ENCODE results near the gene SHROOM3.

SHROOM3 gene

DNA sequence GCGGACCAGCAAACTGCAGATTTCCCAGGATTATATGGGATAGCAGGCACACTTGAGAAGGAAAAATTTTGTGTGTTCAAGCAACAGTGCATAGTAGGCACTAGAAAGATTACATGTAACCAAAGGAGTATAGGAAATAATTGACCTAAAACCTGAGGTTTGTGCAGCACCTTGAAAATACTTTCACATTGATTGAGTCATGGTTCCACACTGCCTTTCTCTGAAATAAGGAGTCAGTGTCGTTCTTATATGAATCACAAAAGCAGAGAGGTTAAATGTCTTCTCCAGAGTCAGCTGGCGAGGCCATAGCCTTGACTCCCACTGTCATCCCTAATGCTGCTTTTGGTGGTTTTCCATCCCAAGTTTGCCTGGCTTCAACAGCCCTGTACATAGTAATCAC lies 324.0 kb downstream of the SHROOM3 start:
- DNase-seq (ENCODE audit: extremely low read depth in 1 of 2, low read depth in 1 of 2): no peak

DNA sequence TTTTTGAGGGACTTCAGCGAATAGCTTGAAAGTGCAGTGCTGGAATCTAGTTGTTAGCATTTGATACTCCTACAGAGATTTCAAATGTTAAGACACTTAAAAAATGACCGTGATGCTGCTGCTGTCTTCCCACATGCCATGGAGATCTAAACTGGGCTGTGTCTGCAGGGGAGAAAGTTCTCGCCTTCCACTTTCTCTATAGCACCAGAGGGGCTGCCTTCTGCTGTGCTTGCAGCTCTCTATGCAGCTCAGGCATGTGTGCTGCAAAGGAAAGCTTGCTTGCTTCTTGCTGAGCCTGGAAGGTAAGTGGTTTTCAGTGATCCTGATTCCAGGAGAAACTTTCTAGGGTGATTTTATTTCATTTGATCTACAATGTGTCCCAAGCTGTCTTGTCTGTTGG lies 325.2 kb downstream of the SHROOM3 start:
- DNase-seq (ENCODE audit: extremely low read depth in 1 of 2, low read depth in 1 of 2): no peak

DNA sequence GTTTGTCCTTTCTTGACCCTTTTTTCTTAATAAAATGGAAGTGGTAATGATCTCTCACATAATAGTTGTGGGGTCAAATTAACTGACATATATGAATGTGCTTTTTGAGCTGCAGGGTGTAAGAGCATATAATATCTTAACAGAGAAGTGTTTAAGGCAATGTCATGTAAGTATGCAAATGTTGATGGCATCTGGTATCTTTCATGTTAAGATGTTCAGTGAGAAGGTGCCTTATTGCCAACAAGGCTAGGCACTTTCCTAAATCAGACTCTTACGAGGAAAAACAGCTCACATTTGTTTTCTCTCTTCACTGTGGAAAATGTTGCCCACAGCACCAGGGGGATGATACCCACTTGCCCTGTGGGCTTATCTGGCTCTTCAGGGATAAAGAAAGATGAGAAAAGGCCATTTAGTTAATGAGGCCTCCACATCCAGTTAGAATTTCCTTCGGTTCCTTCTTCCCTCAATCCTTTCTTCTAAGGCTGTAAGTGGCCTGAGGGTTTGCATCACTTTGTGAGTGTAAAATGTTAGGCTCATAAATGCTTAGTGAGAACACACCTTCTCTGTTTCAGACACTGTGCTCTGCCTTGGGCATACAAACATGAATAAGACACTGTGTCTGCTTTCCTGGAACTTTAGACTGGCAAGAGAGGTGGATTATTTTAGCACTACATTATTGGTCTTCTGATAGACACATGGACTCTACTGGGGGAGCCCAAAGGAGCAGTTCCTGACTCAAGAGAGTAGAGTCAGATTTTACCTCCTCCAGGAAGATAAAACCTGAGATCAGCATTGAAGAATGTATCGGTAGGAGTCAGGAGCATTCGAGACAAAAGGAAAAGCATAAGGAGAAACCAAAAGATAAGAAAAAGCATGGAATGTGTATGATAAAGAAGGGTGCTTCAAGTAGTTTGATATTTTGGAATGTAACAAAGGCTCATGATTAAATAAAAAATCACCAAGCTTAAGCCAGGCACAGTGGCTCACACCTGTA lies 327.4 kb downstream of the SHROOM3 start:
- no peak for DNase-seq (ENCODE audit: extremely low read depth in 1 of 2, low read depth in 1 of 2)

- no peak for DNase-seq (ENCODE audit: extremely low read depth in 1 of 2, low read depth in 1 of 2)
Measured at GRCh38 chr4:76764251-76764650, 329.2 kb downstream of the SHROOM3 start.

DNA sequence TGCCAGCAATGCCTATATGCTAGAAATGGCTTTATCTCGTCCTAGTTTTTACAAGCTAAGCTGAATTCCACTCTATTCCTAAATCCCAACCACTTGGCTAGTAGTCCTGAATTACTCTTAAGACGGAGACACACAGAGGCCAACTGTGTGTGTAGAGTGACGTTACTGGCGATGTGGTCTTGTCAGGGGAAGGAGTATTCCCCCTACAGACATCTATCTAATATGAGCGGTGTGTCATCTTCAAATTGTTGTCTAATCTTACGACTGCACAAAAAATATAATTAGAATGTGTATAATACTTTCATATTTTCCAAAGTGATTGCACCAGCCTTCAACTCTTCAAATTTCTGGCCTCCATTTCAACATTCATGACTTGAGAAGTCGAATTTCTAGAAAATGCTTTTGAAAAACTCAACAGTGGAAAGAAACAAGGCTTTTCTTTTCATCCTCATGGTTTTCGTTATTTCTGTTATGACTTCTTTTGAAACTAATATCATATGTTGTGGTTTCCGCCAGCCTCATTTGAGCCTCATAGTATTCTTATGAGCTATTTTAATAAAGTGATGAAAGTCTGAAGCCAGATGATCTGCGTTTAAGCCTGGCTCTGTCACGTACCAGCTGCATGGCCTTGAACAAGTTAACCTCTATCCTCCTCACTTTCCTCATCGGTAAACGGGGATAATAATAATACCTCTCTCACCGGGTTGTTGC lies 330.6 kb downstream of the SHROOM3 start:
- DNase-seq (ENCODE audit: extremely low read depth in 1 of 2, low read depth in 1 of 2): no peak

GRCh38 chr4:76767983-76768382 lies 333.0 kb downstream of the SHROOM3 start:
- DNase-seq (ENCODE audit: extremely low read depth in 1 of 2, low read depth in 1 of 2): no peak

GRCh38 chr4:76772498-76773106 lies 337.6 kb downstream of the SHROOM3 start:
- no peak for DNase-seq (ENCODE audit: extremely low read depth in 1 of 2, low read depth in 1 of 2)

- no peak for DNase-seq (ENCODE audit: extremely low read depth in 1 of 2, low read depth in 1 of 2)
Measured at GRCh38 chr4:76773766-76774165, 338.7 kb downstream of the SHROOM3 start.

DNA sequence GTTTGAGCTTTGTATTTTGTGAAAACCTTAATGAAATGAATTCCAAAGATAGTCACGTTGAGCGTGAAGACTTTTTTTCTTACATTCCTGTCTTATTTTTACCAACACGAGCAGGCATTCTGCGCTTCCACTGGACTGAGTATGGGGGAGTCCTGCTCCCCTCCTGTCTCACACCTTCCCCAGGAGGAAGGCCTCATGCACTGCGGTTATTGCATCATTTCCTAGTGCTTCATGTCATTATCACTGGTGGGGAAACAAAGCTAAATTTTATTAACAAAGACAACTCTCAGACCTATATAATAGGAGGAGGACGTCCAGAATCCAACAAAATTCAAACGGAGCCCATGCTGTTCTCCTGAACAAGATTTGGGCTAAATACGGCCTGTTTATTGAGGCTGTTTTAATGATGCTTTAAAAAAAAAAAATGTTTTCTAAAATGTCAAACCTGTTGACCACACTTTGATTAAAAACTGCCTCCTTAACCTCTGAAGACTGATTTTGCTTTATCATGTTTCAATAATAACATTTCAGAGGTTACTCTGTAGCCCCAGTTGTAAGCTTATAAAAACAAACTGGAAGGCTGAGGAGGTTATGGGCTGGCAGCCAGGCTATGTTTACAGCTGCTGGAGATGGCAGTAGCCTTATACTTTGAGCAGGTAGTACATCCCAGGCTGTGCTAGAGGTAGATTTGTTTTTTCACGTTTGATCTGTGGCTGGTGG lies 344.9 kb downstream of the SHROOM3 start:
- no peak for DNase-seq (ENCODE audit: extremely low read depth in 1 of 2, low read depth in 1 of 2)

DNA sequence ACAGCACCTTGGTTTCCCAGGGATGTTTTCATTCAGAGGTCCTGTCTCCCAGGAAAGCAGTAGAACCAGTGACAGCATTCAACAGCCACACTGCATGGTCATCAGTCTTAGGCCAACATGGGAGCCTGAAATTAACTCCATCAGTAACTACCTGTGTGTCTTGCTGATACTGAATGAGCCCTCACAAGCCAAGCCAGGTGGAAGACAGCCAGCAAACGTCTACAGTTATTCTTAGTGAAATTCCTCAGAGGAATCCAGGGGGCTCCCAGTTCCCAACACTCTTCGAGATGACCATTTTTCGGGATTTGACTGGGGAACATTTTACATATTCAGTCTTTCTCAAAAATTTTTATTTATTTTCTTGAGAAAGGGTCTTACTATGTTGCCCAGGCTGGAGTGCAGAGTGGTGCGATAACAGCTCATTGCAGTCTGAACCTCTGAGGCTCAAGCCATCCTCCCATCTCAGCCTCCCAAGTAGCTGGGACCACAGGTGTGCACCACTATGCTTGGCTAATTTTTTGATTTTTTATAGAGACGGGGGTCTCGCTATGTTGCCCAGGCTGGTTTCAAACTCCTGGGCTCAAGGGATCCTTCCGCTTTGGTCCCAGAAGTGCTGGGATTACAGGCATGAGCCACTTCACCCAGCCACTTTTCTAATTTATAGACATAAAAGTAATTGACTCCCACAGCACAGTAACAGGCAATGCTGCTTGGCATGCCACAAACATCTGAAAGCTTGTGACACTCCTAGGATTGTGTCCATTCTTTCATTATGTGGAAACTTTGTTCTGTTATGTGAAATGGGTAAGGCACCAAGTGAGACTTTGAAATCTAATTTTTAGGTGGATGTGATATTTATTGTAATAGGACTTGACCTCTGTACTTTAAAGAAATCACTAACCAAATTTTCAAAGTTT lies 346.0 kb downstream of the SHROOM3 start:
- DNase-seq (ENCODE audit: extremely low read depth in 1 of 2, low read depth in 1 of 2): no peak

- no peak for DNase-seq (ENCODE audit: extremely low read depth in 1 of 2, low read depth in 1 of 2)
Measured at GRCh38 chr4:76781698-76782595, 346.9 kb downstream of the SHROOM3 start.

- no peak for DNase-seq (ENCODE audit: extremely low read depth in 1 of 2, low read depth in 1 of 2)
Measured at GRCh38 chr4:76782837-76783236, 347.8 kb downstream of the SHROOM3 start.

DNA sequence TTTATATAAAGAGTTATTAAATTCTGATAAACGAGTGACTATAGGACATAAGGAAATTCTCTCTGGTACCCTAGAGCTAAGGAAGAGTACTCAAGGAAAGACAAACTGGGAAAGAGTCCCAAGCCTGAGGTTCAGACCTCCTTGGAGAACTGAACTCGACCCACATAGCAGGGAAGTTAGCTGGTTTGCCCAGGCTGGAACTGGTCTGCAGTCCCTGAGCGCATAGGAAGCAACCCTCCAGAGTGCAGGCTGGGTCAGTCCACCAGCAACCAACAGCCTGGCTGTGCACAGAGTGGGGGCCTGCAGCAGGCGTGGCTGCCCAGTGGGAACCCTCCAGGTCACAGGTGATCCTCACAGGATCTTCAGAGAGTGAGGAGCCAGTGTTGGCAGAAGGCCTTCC lies 348.8 kb downstream of the SHROOM3 start:
- DNase-seq (ENCODE audit: extremely low read depth in 1 of 2, low read depth in 1 of 2): no peak

- DNase-seq (ENCODE audit: extremely low read depth in 1 of 2, low read depth in 1 of 2): no peak
Measured at GRCh38 chr4:76784237-76784636, 349.2 kb downstream of the SHROOM3 start.

- DNase-seq (ENCODE audit: extremely low read depth in 1 of 2, low read depth in 1 of 2): no peak
Measured at GRCh38 chr4:76787898-76788297, 352.9 kb downstream of the SHROOM3 start.

- DNase-seq (ENCODE audit: extremely low read depth in 1 of 2, low read depth in 1 of 2): no peak
Measured at GRCh38 chr4:76790377-76790776, 355.3 kb downstream of the SHROOM3 start.

DNA sequence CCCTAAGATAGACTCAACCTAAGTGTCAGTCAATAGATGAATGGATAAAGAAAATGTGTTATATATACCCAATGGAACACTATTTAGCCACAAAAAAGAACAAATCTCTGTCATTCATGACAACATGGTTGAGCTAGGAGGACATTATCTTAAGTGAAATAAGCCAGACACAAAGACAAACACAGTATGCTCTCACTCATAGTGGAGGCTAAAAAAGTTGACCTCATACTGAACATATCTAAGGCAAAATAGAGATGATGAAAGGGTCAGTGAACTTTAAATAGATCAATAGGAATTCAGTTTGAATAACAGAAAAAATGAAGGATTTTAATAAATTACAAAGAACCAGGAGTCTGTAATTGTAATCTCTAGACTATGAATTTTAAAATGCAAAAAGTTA lies 356.4 kb downstream of the SHROOM3 start:
- DNase-seq (ENCODE audit: extremely low read depth in 1 of 2, low read depth in 1 of 2): no peak

DNA sequence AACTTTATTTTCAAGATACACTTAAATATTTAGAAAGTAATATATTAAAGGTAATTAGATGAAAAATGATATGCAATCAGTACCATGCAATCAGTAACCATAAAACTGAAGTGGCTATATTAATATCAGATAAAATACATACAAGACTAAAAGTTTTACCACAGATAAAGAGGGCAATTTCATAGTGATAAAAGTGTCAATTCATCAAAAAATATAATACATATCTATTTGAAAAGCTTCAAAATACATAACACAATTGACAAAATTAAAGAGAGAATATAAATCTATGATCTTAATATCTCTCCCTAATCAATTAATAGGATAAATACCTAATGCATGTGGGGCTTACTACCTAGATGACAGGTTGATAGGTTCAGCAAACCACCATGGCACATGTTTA lies 357.4 kb downstream of the SHROOM3 start:
- DNase-seq (ENCODE audit: extremely low read depth in 1 of 2, low read depth in 1 of 2): no peak

- DNase-seq (ENCODE audit: extremely low read depth in 1 of 2, low read depth in 1 of 2): no peak
Measured at GRCh38 chr4:76795243-76795642, 360.2 kb downstream of the SHROOM3 start.

Measured in stimulated activated CD8-positive, alpha-beta memory T cell treated with anti-CD3 and anti-CD28 coated beads, Interleukin-7, amount 100 ng/mL, for 48 hours (primary cell).